Stimulated activated CD4-positive, alpha-beta T cell treated with anti-CD3 and anti-CD28 coated beads, Interleukin-4, amount 100 ng/mL, for 4 hours (primary cell): ENCODE measurements around the gene GUCY1A1.

ENCODE experiments used
- DNase-seq, 2 experiments: peaks; one replicate each; pipeline ENCODE4 v3.0.0-alpha.2; 2020

The GUCY1A1 gene

GRCh38 chr4:155659176-155659575 is 7.5 kb upstream of the GUCY1A1 start:
- DNase-seq = no peak

- DNase-seq = no peak
These were observed 6.2 kb upstream of the GUCY1A1 start for GRCh38 chr4:155660436-155660835.

- DNase-seq = no peak
These were observed 1.6 kb upstream of the GUCY1A1 start for GRCh38 chr4:155665054-155665453.

- no peak for DNase-seq
These were observed 547 bp downstream of the GUCY1A1 start for GRCh38 chr4:155667222-155667567.

DNA sequence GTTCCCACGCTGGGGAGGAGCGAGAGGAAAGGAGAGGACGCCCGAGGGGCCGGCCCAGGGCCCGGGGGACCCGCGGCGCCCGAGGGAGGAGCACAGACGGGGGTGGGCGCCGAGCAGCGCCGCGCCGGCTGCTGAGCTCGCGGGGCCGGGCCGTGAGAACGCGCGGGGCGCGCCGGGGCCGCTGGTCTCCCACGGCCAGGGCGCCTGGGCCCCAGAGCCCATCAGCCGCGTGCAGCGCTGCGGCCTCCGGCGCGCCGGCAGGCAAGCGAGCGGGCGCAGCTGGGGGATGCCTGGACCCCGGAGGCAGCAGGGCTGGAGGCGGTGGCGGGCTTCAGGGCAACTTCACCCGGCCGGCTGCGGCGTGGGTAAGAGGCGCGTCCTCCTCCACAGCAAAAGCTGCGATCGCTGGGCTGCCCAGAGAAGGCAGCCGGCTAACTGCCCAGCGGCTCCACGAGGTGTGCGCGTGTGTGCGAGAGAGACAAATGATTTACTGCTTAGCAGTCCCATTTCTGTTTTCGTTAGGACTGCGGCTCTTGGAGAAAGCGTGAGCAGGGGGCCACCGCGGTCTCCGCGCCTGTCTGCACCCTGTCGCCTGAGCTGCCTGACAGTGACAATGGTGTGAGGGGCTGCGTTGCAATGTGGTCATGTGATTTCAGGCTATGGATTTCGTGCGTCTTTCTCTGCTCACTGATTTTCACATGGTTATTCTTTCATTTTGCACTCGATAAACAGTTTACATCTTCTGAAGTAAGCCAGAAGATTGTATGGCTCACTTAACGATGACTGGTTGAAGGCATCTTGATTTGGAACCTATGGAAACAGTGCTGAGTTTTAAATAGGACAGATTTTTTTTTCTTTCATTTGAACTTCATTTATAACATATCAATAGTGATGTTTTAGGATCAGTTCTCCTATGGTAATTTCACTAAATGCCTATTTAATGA is 1.2 kb downstream of the GUCY1A1 start:
- DNase-seq = no peak

DNA sequence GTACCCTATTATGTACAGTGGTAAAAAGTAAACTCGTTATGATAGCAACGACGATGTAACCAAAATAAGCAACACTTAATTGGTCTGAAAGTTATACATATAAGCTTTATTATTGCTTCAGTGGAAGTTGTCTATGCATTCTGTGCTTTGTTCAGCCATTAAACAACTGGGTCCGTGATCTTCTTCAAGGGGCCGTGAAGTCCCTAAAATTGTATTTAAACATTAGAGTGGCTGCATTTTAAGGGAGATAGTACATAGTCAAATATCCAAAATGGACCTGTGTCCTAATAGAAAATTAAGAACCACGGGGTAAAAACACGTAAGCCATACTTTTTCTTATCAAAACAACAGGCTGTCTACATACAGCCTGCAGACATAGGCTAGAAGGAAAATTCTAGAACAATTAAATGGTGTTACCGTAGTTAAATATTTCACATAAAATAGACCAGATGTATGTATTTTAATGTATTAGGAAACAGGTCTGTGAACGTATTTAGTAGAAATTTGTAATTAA is 2.1 kb downstream of the GUCY1A1 start:
- no peak for DNase-seq

DNA sequence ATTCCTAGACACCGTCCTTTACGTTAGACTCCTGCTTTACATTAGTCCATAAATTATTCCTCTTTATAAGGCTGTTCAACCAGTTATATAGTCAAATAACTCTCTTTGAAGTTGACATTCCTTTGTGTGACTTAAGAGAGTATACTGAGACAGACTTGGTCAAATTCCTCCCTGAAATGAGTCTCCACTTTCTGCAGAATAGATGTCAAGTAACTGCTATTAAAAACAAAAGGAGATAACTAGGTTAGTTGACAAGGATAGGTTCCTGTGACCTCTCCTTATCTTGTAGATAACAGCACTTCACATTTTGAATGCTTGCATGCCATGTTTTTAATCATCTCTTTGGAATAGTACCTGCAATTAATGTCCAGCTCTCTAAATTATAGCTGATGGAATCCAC is 5.7 kb downstream of the GUCY1A1 start:
- no peak for DNase-seq

- no peak for DNase-seq
These were observed 6.9 kb downstream of the GUCY1A1 start for GRCh38 chr4:155673453-155673979.

DNA sequence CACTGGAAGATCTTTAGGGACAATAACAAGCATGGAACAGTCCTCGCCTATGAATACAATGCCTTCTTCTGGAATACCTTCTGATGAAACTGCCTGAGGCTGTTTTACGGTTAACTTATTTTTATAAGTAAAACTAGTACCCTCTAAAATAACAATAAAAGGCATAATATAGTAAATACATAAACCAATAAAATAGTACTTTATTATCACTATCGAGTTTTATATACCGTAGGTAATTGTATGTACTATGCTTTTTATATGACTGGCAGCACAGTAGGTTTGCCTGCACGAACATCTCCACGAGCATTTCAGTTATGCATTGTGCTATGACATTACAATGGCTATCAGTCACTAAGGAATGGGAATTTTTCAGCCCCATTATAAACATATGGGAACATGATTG is 8.0 kb downstream of the GUCY1A1 start:
- no peak for DNase-seq

GRCh38 chr4:155675709-155676429 is 9.2 kb downstream of the GUCY1A1 start:
- DNase-seq = no peak

DNA sequence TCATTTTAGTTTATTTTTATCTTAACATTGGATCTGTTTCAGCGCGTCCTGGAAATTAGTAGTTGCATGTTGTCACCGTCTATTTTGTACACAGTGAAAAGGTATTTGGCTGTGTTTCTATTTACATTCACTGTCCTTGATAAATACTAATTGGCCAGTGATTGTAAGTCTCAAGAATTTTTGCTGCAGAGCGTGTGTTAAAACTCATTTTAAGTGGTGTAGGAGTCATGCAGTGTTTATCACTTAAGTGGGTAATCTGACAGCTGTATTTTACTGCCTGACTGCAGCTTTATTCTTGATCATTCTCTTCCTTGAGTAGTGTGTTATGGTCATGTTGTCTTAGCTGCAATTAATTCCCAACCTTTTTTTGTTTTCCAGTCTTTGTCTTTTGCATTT is 9.8 kb downstream of the GUCY1A1 start:
- no peak for DNase-seq

GRCh38 chr4:155678011-155678410 is 11.4 kb downstream of the GUCY1A1 start:
- DNase-seq = no peak

- no peak for DNase-seq
These were observed 12.7 kb downstream of the GUCY1A1 start for GRCh38 chr4:155679343-155679742.

GRCh38 chr4:155681886-155682285 is 15.2 kb downstream of the GUCY1A1 start:
- DNase-seq = no peak

DNA sequence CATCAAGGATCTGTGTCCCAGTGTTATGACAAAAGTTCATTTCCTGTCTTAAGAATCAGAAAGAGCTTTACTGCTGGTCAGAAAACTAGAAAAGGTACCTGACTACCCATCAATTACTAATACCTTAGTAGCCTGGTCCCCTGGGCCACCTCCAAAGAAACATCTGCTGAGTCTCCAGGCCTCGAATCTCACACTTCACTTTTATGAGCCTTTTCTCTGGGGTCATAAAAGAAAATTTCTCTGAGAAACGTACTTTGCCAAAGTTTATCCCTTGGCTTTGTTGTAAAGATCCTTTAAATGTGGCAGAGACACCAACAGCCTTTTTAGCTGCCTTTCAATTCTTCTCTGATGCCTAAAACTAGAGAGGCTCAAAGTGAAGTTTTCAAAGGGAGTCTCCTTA is 17.8 kb downstream of the GUCY1A1 start:
- DNase-seq = no peak

DNA sequence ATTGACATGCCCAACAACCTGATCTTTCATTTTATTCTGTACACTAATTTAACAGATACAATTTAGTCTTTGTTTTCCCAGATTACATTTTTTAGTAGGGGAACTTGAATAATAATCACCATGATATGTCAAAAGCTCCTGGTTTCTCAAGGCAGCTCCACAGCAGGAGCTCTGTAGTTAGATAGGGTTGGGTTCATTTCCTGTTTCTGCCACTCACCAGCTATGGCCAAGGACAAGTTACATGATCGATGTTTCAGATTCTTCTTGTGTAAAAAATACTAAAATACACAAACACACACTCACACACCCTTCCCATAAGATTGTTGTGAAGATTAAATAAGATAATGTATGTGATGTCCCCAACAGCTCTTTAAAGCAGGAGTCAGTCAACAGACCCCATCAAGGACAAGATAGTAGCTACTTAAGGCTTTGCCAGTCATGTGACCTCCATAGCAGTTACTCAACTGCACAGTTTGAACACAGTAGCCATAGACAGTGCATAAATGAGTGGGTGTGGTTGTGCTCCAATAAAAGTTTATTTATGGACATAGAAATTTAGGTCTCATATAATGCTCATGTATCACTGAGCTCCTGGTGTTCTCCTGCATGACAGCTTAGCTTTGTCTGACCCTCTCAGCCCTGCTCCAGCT is 18.4 kb downstream of the GUCY1A1 start:
- DNase-seq = no peak

DNA sequence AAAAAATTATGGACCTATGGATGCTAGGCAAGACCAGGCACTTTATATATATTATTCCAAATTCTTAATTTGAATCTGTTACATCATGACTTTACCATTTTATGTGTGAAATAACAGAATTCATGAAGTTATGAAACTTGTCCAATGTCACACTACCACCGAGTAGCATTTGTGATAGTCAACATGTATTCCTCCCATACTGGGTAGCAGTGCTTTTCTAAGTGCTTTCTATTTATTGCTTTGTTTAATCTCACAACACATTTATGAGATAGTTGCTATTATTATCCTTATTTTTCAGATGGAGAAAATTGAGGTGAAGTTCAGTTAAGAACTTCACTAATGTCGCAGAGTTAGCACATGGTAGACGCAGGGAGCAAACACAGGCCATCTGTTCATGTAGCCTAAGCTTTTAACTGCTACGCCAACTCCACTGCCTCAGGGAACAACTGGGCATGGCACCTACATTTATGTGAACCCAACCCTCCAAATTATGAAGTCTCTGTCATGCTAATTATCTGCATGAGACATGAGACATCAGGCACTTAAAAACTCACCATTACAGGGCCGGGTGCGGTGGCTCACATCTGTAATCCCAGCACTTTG is 20.8 kb downstream of the GUCY1A1 start:
- no peak for DNase-seq

- no peak for DNase-seq
These were observed 21.6 kb downstream of the GUCY1A1 start for GRCh38 chr4:155688211-155688610.

DNA sequence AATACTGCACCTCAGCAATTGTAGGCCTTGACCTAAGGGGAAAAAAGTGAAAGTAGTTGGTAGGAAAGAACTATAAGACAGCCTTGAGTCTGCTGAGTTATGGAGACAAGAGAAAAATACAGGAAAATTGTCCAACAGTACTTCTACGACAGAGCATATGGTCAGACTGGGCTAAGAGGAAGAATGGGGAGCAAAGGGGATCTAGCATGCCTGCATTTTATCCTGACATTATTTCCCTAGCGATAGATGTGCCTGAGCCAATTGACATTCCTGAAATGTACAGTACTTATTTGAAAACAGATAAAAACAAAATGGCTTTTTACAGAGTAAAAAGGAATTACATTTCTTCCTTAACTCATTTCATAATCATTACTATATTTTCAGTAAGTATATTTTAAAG is 22.2 kb downstream of the GUCY1A1 start:
- no peak for DNase-seq

DNA sequence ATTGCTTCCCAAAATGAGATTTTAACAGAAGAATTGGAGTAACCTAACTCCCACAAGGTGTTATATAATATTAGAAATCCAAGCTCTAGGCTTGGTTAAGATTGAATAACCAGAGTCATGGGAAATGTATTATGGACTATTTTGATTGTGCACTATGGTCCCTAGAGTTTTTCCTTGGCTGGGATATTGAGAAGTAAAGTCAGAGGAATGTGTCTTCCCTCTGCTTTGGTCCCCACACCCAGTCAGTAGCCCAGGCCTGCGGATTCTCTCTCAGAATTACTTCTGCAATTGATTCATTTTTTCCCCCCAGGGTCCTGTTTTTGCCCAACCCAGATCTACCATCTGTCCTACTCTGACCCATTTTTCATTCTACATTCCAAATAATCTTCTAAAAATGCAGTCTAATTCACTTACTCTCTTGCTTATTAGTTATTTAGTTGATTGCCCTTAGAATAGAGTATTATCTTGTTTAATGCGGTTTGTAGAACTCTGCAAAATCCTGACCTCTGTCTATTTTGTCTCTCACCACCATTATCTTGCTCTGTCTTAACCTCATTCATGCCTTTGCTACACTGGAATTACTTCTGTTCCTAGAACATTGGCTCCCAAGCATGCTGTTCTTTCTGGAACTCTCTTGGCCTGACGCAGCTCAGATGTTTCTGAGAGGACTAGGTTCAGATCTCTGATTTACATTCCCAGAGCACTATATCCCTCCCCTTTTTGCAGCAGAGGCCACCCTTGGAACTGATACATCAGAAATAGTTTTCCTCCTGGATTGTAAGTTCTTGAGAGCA is 23.6 kb downstream of the GUCY1A1 start:
- no peak for DNase-seq

DNA sequence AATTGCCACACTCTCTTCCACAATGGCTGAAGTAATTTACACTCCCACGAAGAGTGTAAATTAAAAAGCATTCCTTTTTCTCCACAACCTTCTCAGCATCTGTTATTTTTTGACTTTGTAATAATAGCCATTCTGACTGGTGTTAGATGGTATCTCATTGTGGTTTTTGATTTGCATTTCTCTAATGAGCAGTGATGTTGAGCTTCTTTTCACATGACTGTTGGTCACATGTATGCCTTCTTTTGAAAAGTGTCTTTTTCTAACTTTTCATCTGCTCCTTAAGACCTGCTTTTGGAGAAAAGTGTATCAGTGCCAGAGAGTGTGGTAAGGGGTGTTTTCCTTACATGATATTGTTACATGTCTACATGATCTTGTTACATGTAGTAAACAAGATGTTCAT is 25.7 kb downstream of the GUCY1A1 start:
- DNase-seq = no peak
